LHCN-M2 (cell line): ENCODE results near the gene FEN1. TPM values are rescaled to one million over a fixed set of nuclear protein-coding genes. Genes with fewer than 3 reads are reported as not detected.

ENCODE experiments used
- DNase-seq: peaks from one replicate; pipeline ENCODE4 v3.0.0-alpha.2; 2012; ENCODE audit warnings: low read depth
- polyA plus RNA-seq: library from polyadenylated mRNA; unstranded; fragments of >200 nt; gene quantifications from one replicate; pipeline ENCODE4 v1.2.1, GENCODE V29; 2012; ENCODE audit warnings: missing spikeins
- total RNA-seq: library from RNA; depleted of rRNA; stranded (reverse); fragments of >200 nt; gene quantifications from 2 replicates; pipeline ENCODE4 v1.2.3, GENCODE V29; 2014; rRNA removed

The FEN1 gene
- total RNA-seq, result 121 and 129 TPM in 2 replicates
- polyA plus RNA-seq, result 59.1 TPM

- peak; percentile 90 for DNase-seq
These were observed at the start of gene FEN1, which contains the start of gene TMEM258 for GRCh38 chr11:61792310-61793082. TSS of gene FEN1 (plus strand) at chr11:61792911. CDS start at chr11:61795362, 2,451 bp downstream. TSS of gene TMEM258 (minus strand) at chr11:61792599. CDS start at chr11:61792558, 41 bp downstream.

- DNase-seq, result no peak
These were observed 49.1 kb upstream of the FEN1 start for GRCh38 chr11:61743486-61744095.

GRCh38 chr11:61744181-61744580, 48.5 kb upstream of the FEN1 start:
- no peak for DNase-seq

GRCh38 chr11:61744609-61745156, 48.0 kb upstream of the FEN1 start:
- DNase-seq, result no peak

GRCh38 chr11:61745781-61746441, 46.8 kb upstream of the FEN1 start:
- DNase-seq, result no peak

GRCh38 chr11:61746442-61747191, 46.1 kb upstream of the FEN1 start:
- DNase-seq, result no peak

- peak; percentile 38 for DNase-seq
These were observed 45.3 kb upstream of the FEN1 start for GRCh38 chr11:61747192-61747966.

- no peak for DNase-seq
These were observed 44.8 kb upstream of the FEN1 start for GRCh38 chr11:61747967-61748285.

GRCh38 chr11:61749591-61750217, 43.0 kb upstream of the FEN1 start:
- no peak for DNase-seq

GRCh38 chr11:61750631-61751273, 42.0 kb upstream of the FEN1 start:
- DNase-seq, result no peak

- no peak for DNase-seq
These were observed 41.3 kb upstream of the FEN1 start for GRCh38 chr11:61751384-61751783.

- no peak for DNase-seq
These were observed 40.4 kb upstream of the FEN1 start, which contains the start of gene MYRF for GRCh38 chr11:61752117-61752924. TSS of gene MYRF (plus strand) at chr11:61752636. CDS start at chr11:61752745, 109 bp downstream.

- DNase-seq, result no peak
These were observed 39.7 kb upstream of the FEN1 start for GRCh38 chr11:61752925-61753521.

- no peak for DNase-seq
These were observed 39.0 kb upstream of the FEN1 start for GRCh38 chr11:61753672-61754071.

- no peak for DNase-seq
These were observed 37.9 kb upstream of the FEN1 start for GRCh38 chr11:61754534-61755482.

GRCh38 chr11:61756147-61756451, 36.6 kb upstream of the FEN1 start:
- no peak for DNase-seq

- peak; percentile 11 for DNase-seq
These were observed 36.1 kb upstream of the FEN1 start for GRCh38 chr11:61756452-61757212.
